Neuronal stem cell (in vitro differentiated cells): ENCODE measurements around the gene HIVEP2.

Experiments
- DNase-seq: peaks from one replicate; pipeline ENCODE4 v3.0.0-alpha.2; 2013; ENCODE audit warnings: low spot score
- H2AFZ ChIP-seq: one replicate; pipeline ENCODE4 v1.6.1; 2013; ENCODE audit warnings: mild to moderate bottlenecking, low read length, inconsistent platforms
- H2AK5ac ChIP-seq: 2 replicates; pipeline ENCODE4 v1.6.1; 2013; ENCODE audit warnings: low read depth, mild to moderate bottlenecking, inconsistent platforms, low read length, moderate library complexity, mixed read lengths
- H2BK120ac ChIP-seq: 2 replicates; pipeline ENCODE4 v1.6.1; 2013; ENCODE audit warnings: low read depth, mild to moderate bottlenecking, inconsistent platforms, low read length, moderate library complexity, mixed read lengths
- H2BK12ac ChIP-seq: one replicate; pipeline ENCODE4 v1.6.1; 2013; ENCODE audit warnings: low read length, inconsistent platforms
- H2BK15ac ChIP-seq: 2 replicates; pipeline ENCODE4 v1.6.1; 2013; ENCODE audit warnings: mild to moderate bottlenecking, low read length, inconsistent platforms, mixed read lengths
- H2BK5ac ChIP-seq: one replicate; pipeline ENCODE4 v1.6.1; 2013; ENCODE audit warnings: inconsistent platforms, mild to moderate bottlenecking, low read length, moderate library complexity
- H3K14ac ChIP-seq: one replicate; pipeline ENCODE4 v1.6.1; 2013; ENCODE audit warnings: low read length, inconsistent platforms
- H3K18ac ChIP-seq: 2 replicates; pipeline ENCODE4 v1.6.1; 2013; ENCODE audit warnings: low read length, inconsistent platforms
- H3K23ac ChIP-seq: 2 replicates; pipeline ENCODE4 v1.6.1; 2013; ENCODE audit warnings: low read depth, mild to moderate bottlenecking, mixed read lengths, low read length, inconsistent platforms; ENCODE audit not compliant: poor library complexity
- H3K27ac ChIP-seq: replicated peaks from 3 replicates; pipeline ENCODE4 v1.5.1; 2013; ENCODE audit warnings: low read length, inconsistent platforms
- H3K27me3 ChIP-seq, 3 experiments: 2 replicates each; pipeline ENCODE4 v1.6.1; 2013; ENCODE audit warnings: low read length in 3 of 3, mild to moderate bottlenecking in 2 of 3, inconsistent platforms in 1 of 3, low read depth in 1 of 3, mixed read lengths in 1 of 3, moderate library complexity in 1 of 3; ENCODE audit not compliant: control insufficient read depth in 3 of 3, insufficient read depth in 3 of 3
- H3K36me3 ChIP-seq, 2 donors: replicated peaks in 1 of 2; 2 replicates each; pipeline ENCODE4 v1.6.1; 2013; ENCODE audit warnings: low read length in 2 of 2; ENCODE audit not compliant: control insufficient read depth in 2 of 2, insufficient read depth in 2 of 2
- H3K4ac ChIP-seq: 2 replicates; pipeline ENCODE4 v1.6.1; 2013; ENCODE audit warnings: inconsistent platforms, mild to moderate bottlenecking, low read length, moderate library complexity
- H3K4me1 ChIP-seq, 2 donors: 1 replicate in 1 of 2; 2 replicates in 1 of 2; pipeline ENCODE4 v1.6.1; 2013; ENCODE audit warnings: low read length in 2 of 2, low read depth in 1 of 2; ENCODE audit not compliant: control insufficient read depth in 2 of 2, insufficient read depth in 1 of 2
- H3K4me2 ChIP-seq: one replicate; pipeline ENCODE4 v1.6.1; 2013; ENCODE audit warnings: mild to moderate bottlenecking, low read length, inconsistent platforms; ENCODE audit not compliant: insufficient read depth, poor library complexity, severe bottlenecking
- H3K4me3 ChIP-seq, 2 donors: 2 replicates each; pipeline ENCODE4 v1.5.1; 2013; ENCODE audit warnings: low read length in 2 of 2, mild to moderate bottlenecking in 2 of 2, inconsistent platforms in 1 of 2, moderate library complexity in 1 of 2
- H3K79me1 ChIP-seq: one replicate; pipeline ENCODE4 v1.6.1; 2013; ENCODE audit warnings: low read depth, mild to moderate bottlenecking, inconsistent platforms, low read length, moderate library complexity
- H3K9ac ChIP-seq: one replicate; pipeline ENCODE4 v1.6.1; 2013; ENCODE audit warnings: mild to moderate bottlenecking, low read depth, low read length, inconsistent platforms; ENCODE audit not compliant: poor library complexity
- H3K9me3 ChIP-seq, 2 donors: replicated peaks in 1 of 2; 2 replicates each; pipeline versions ENCODE3 to v1.6.1; 2013; ENCODE audit warnings: low read length in 2 of 2, mild to moderate bottlenecking in 2 of 2, inconsistent platforms in 1 of 2, low read depth in 1 of 2, mixed read lengths in 1 of 2, moderate library complexity in 1 of 2; ENCODE audit not compliant: control insufficient read depth in 2 of 2, insufficient read depth in 1 of 2
- H4K8ac ChIP-seq: one replicate; pipeline ENCODE4 v1.6.1; 2013; ENCODE audit warnings: low read depth, mild to moderate bottlenecking, inconsistent platforms, low read length, moderate library complexity
- H4K91ac ChIP-seq: one replicate; pipeline ENCODE4 v1.6.1; 2013; ENCODE audit warnings: low read length, low read depth, mild to moderate bottlenecking, inconsistent platforms; ENCODE audit not compliant: poor library complexity
- WGBS, 2 donors: extraction: QIAGEN DNeasy Blood & Tissue Kit; methylation state at CpG; one replicate each; pipeline ENCODE4 v1.1.7; 2013; ENCODE audit warnings: missing lambda C conversion rate in 2 of 2, mixed read lengths in 1 of 2; ENCODE audit not compliant: insufficient read length in 2 of 2, insufficient replicate concordance in 1 of 2; ENCODE audit errors: extremely low coverage in 2 of 2; 5-methylcytosine and 5-hydroxymethylcytosine counted together

The HIVEP2 gene

DNA sequence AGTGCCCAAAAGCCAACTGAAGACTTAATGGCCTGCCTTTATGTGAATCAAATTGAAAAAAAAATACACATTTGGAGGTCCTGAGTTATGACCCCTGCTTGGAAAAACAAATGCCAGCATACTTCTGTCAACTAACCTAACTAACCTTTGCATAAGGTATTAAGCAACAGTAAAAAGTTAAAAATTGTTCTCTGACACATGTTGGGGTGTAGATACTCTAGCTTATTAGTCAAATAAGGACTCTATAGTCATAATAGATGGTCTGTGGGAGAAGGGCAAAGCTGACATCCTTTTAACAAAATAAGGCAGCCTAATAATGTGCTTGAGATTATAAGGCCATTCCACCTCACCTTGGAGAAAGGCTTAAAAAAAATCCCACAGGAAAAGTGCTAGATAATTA is 140.5 kb downstream of the HIVEP2 start:
- H3K27me3 ChIP-seq = no peaks in the 10 kb centered on the region
- no peaks in the 10 kb centered on the region for H3K9me3 ChIP-seq
- H4K91ac ChIP-seq = no peak overlapping the region
- no peaks in the 10 kb centered on the region for H3K36me3 ChIP-seq
- H3K4me2 ChIP-seq = no peak overlapping the region
- no peak overlapping the region for H2BK120ac ChIP-seq
- no peak overlapping the region for H2AFZ ChIP-seq
- H3K18ac ChIP-seq = no peak overlapping the region
- no peak overlapping the region for H2AK5ac ChIP-seq
- H3K23ac ChIP-seq = no peak overlapping the region
- no peak overlapping the region for H3K4me3 ChIP-seq
- no peak overlapping the region for H4K8ac ChIP-seq
- no peak overlapping the region for H2BK15ac ChIP-seq
- no peak overlapping the region for H3K14ac ChIP-seq
- H3K27ac ChIP-seq = no peak overlapping the region
- no peaks in the 10 kb centered on the region for H3K79me1 ChIP-seq
- no peak overlapping the region for H3K4ac ChIP-seq
- no peak overlapping the region for H3K9ac ChIP-seq
- no peak for DNase-seq
- H2BK12ac ChIP-seq = no peak overlapping the region
- H3K4me1 ChIP-seq = no peaks in the 10 kb centered on the region
- no peak overlapping the region for H2BK5ac ChIP-seq

DNA sequence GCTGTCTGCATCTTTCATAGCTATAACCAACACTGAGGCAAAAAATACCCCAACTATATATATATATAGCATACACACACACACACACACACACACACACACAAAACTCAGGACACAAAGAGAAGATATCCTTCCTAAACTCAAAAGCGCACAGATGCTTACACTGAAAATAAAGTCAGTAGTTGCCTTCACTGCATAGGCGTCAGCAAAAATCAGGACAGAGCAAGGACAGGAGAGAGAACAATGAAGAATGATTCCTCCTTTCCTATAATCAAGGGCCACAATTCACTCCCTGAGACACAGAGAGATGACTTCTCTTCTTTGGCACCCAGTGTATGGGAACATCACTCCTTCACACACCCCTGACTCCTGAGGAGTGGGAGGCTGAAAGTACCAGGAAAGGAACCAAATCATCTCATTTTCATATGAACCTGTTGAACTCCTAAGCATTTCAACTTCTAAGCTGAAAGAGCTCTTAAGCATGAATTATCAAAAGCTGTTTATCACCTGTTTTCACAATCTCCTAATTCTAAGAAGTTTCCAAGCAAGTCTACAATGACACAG is 141.4 kb downstream of the HIVEP2 start:
- no peaks in the 10 kb centered on the region for H3K9me3 ChIP-seq
- no peak overlapping the region for H3K18ac ChIP-seq
- no peak overlapping the region for H2AFZ ChIP-seq
- no peak overlapping the region for H2BK5ac ChIP-seq
- H2BK12ac ChIP-seq = no peak overlapping the region
- no peak overlapping the region for H2BK15ac ChIP-seq
- H2BK120ac ChIP-seq = no peak overlapping the region
- no peaks in the 10 kb centered on the region for H3K36me3 ChIP-seq
- no peak overlapping the region for H3K27ac ChIP-seq
- no peak overlapping the region for H2AK5ac ChIP-seq
- no peak overlapping the region for H3K9ac ChIP-seq
- no peak overlapping the region for H3K23ac ChIP-seq
- H3K4me3 ChIP-seq = no peak overlapping the region
- H3K4me2 ChIP-seq = no peak overlapping the region
- DNase-seq = no peak
- no peaks in the 10 kb centered on the region for H3K79me1 ChIP-seq
- no CpG with 5 or more reads among the region's 2 CpGs for WGBS, 2 donors
- no peaks in the 10 kb centered on the region for H3K27me3 ChIP-seq
- H3K14ac ChIP-seq = no peak overlapping the region
- H3K4me1 ChIP-seq = no peaks in the 10 kb centered on the region
- H3K4ac ChIP-seq = no peak overlapping the region
- no peak overlapping the region for H4K8ac ChIP-seq
- no peak overlapping the region for H4K91ac ChIP-seq

DNA sequence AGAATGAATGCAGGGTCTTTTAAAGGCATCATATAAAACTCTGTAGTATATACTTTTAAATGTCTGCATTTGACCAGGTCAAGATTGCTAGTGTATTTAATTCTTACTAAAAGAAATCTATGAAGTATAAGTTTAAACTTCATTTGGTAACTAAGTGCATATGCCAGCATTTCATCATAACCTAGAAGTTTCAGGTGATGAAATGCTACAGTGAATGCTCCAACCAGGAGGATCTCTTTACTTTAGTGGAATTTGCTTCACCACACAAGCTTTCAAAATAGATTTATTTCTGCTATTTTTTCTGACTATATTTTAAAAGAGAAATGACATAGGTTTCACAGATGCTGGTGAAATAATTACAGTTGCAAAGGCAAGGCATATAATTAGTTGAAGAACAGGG is 141.9 kb downstream of the HIVEP2 start:
- Histone ChIP-seq H3K27me3 (no peaks in the 10 kb centered on the region), H2BK120ac (no peak overlapping the region), H3K4me2 (no peak overlapping the region), H3K27ac (no peak overlapping the region), H3K9ac (no peak overlapping the region), H3K36me3 (no peaks in the 10 kb centered on the region), H2BK15ac (no peak overlapping the region), H3K14ac (no peak overlapping the region), H4K8ac (no peak overlapping the region), H4K91ac (no peak overlapping the region), H3K4ac (no peak overlapping the region), H3K18ac (no peak overlapping the region), H2AK5ac (no peak overlapping the region), H2AFZ (no peak overlapping the region), H3K4me1 (no peaks in the 10 kb centered on the region), H2BK5ac (no peak overlapping the region), H3K23ac (no peak overlapping the region), H3K79me1 (no peaks in the 10 kb centered on the region), H3K4me3 (no peak overlapping the region), H3K9me3 (no peaks in the 10 kb centered on the region), H2BK12ac (no peak overlapping the region)
- no peak for DNase-seq

DNA sequence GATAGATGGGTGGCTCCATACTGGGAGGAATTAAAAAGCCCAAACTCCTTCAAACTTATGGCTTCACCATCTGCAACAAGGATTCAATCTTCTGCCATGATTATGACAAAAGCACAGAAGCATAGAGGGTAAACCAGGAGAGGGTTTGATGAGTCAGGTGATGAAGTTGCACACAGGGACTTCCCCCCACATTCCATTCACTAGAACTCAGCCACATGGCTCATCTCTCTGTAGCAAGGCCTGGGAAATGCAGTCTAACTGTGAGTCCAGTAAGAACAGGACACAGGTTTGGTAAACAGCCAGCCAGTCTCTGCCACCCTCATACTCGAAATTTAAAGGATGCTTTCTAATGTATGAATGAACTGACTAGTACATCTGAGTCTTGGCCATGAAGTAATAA is 142.9 kb downstream of the HIVEP2 start:
- Histone ChIP-seq H3K79me1 (no peaks in the 10 kb centered on the region), H3K14ac (no peak overlapping the region), H3K4me1 (no peaks in the 10 kb centered on the region), H3K4ac (no peak overlapping the region), H3K9ac (no peak overlapping the region), H3K36me3 (no peaks in the 10 kb centered on the region), H4K91ac (no peak overlapping the region), H2BK5ac (no peak overlapping the region), H3K9me3 (no peaks in the 10 kb centered on the region), H3K4me3 (no peak overlapping the region), H2BK120ac (no peak overlapping the region), H3K27ac (no peak overlapping the region), H3K23ac (no peak overlapping the region), H3K18ac (no peak overlapping the region), H2AK5ac (no peak overlapping the region), H2AFZ (no peak overlapping the region), H2BK15ac (no peak overlapping the region), H2BK12ac (no peak overlapping the region), H3K27me3 (no peaks in the 10 kb centered on the region), H4K8ac (no peak overlapping the region), H3K4me2 (no peak overlapping the region)
- WGBS, 2 donors = no CpG with 5 or more reads among the region's 1 CpG
- no peak for DNase-seq
